Neural progenitor cell (in vitro differentiated cells): ENCODE data around the gene MEFV. TPM values are rescaled to one million over a fixed set of nuclear protein-coding genes. Genes with fewer than 3 reads are reported as not detected.

ENCODE experiments used
- DNase-seq: peaks from one replicate; pipeline ENCODE4 v3.0.0-alpha.2; 2016; ENCODE audit warnings: low spot score
- H2AFZ ChIP-seq: fragments of 200-600 bp; sonication (generic); replicated peaks from 2 replicates; pipeline ENCODE4 v1.6.1; 2016; ENCODE audit warnings: antibody characterized with exemption
- H3F3A ChIP-seq: fragments of 200-600 bp; sonication (generic); 2 replicates; pipeline ENCODE4 v1.6.1; 2016; ENCODE audit warnings: antibody characterized with exemption, low read depth
- H3K27ac ChIP-seq: fragments of 200-600 bp; sonication (generic); 2 replicates; pipeline ENCODE4 v1.5.1; 2016; ENCODE audit warnings: mild to moderate bottlenecking
- H3K27me3 ChIP-seq: fragments of 200-600 bp; sonication (generic); 2 replicates; pipeline ENCODE4 v1.6.1; 2016; ENCODE audit warnings: mild to moderate bottlenecking, moderate library complexity
- H3K36me3 ChIP-seq: fragments of 200-600 bp; sonication (generic); 2 replicates; pipeline ENCODE4 v1.5.1; 2016
- H3K4me1 ChIP-seq: fragments of 200-600 bp; sonication (generic); 2 replicates; pipeline ENCODE4 v1.6.1; 2016; ENCODE audit warnings: mixed run types
- H3K4me2 ChIP-seq: fragments of 200-600 bp; sonication (generic); 2 replicates; pipeline ENCODE4 v1.6.1; 2016
- H3K4me3 ChIP-seq: fragments of 200-600 bp; sonication (generic); 2 replicates; pipeline ENCODE4 v1.5.1; 2016
- H3K79me2 ChIP-seq: fragments of 200-600 bp; sonication (generic); 2 replicates; pipeline ENCODE4 v1.6.1; 2016; ENCODE audit warnings: low read depth
- H3K9ac ChIP-seq: fragments of 200-600 bp; sonication (generic); 2 replicates; pipeline ENCODE4 v1.6.1; 2016
- H3K9me3 ChIP-seq: fragments of 200-600 bp; sonication (generic); 2 replicates; pipeline ENCODE4 v1.5.1; 2016; ENCODE audit warnings: low read depth
- H4K20me1 ChIP-seq: fragments of 200-600 bp; sonication (generic); 2 replicates; pipeline ENCODE4 v1.6.1; 2016; ENCODE audit warnings: low read depth
- H3K27ac Mint-ChIP-seq: 3 replicates; pipeline ENCODE4 v1.8.0; 2021; ENCODE audit warnings: mixed read lengths
- H3K27me3 Mint-ChIP-seq: 2 replicates; pipeline ENCODE4 v1.8.0; 2022; ENCODE audit warnings: low read depth, mild to moderate bottlenecking, inconsistent platforms, moderate library complexity, mixed read lengths; ENCODE audit not compliant: insufficient read depth
- H3K36me3 Mint-ChIP-seq: 3 replicates; pipeline ENCODE4 v1.8.0; 2021; ENCODE audit warnings: mixed read lengths
- H3K4me1 Mint-ChIP-seq: 3 replicates; pipeline ENCODE4 v1.8.0; 2021; ENCODE audit warnings: mixed read lengths
- H3K4me3 Mint-ChIP-seq: 3 replicates; pipeline ENCODE4 v1.8.0; 2021; ENCODE audit warnings: mild to moderate bottlenecking, moderate library complexity, mixed read lengths
- H3K9me3 Mint-ChIP-seq: 3 replicates; pipeline ENCODE4 v1.8.0; 2020; ENCODE audit warnings: mixed read lengths
- EZH2 ChIP-seq: fragments of 200-600 bp; sonication (generic); IDR thresholded peaks from 2 replicates; pipeline ENCODE4 v1.6.1; 2017; ENCODE audit warnings: antibody characterized with exemption, mild to moderate bottlenecking, moderate library complexity
- EZH2phosphoT487 ChIP-seq: fragments of 200-600 bp; sonication (generic); IDR thresholded peaks from 2 replicates; pipeline ENCODE4 v1.6.1; 2017; ENCODE audit warnings: antibody characterized with exemption
- total RNA-seq: library from RNA; depleted of rRNA; stranded (reverse); fragments of >200 nt; gene quantifications from 2 replicates; pipeline ENCODE4 v1.2.3, GENCODE V29; 2015; ENCODE audit warnings: low replicate concordance
- TF ChIP-seq, protein P1 (sequence below): fragments of 200-600 bp; sonication (generic); IDR thresholded peaks from 2 replicates; pipeline ENCODE4 v1.5.1; 2017; ENCODE audit warnings: antibody characterized with exemption, mild to moderate bottlenecking

Gene MEFV
- total RNA-seq, 1 donor from 2014 or later, result not detected

DNA sequence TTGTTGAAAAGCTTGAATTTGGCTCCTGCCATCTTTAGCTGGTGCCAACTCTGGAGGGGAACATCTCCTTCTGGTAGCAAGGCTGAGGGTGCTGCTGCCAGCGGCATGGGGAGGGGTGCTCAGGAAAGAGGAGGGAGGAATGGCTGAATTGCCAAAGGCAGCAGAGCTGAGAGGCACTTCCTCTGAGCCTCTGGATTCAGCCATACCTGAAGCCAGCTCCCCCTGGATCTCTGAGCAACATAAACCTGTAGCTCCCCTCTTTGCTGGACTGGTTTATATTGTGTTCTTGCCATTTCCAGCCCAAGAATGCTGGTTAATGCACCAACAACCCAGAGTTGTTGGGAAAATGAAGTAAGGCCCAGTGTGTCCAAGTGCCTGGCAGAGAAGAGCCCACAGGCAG lies 7.4 kb downstream of the MEFV start:
- Mint-ChIP-seq H3K4me3 (no peak overlapping the region), H3K9me3 (peaks cover 3% of the 10 kb centered on the region), H3K27me3 (peaks cover 19% of the 10 kb centered on the region)

DNA sequence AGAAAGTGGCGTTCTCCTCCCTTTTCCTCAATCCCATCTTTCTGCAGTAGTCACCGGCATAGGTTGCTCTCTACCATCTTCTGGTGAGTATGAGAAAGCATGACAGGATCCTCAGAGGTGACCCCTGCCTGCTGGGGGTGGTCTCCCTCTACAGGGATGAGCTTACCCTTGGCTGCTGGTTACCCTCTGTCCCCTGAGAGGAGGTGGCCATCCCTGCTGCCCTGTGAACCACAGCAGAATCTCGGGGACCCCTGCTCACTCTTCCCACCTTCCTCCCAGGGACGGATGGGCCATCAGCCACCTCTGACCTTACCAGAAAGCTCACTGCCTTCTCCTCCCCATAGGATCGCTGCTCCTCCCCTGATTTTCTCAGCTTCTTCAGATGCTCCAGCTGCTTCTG lies 7.8 kb downstream of the MEFV start:
- Histone ChIP-seq H3K27me3 (no peaks in the 10 kb centered on the region), H3K79me2 (no peaks in the 10 kb centered on the region), H2AFZ (no peak overlapping the region), H3K4me1 (no peaks in the 10 kb centered on the region), H3K4me3 (no peak overlapping the region), H3K27ac (no peak overlapping the region), H3K36me3 (no peaks in the 10 kb centered on the region), H3K9me3 (no peaks in the 10 kb centered on the region), H3F3A (no peaks in the 10 kb centered on the region), H3K4me2 (no peak overlapping the region), H4K20me1 (no peaks in the 10 kb centered on the region), H3K9ac (no peak overlapping the region)
- no peaks in the 10 kb centered on the region for H3K4me1 Mint-ChIP-seq
- no peak overlapping the region for H3K27ac Mint-ChIP-seq
- peaks cover 19% of the 10 kb centered on the region for H3K27me3 Mint-ChIP-seq
- no peak for TF ChIP-seq EZH2phosphoT487
- TF ChIP-seq, protein P1, sequence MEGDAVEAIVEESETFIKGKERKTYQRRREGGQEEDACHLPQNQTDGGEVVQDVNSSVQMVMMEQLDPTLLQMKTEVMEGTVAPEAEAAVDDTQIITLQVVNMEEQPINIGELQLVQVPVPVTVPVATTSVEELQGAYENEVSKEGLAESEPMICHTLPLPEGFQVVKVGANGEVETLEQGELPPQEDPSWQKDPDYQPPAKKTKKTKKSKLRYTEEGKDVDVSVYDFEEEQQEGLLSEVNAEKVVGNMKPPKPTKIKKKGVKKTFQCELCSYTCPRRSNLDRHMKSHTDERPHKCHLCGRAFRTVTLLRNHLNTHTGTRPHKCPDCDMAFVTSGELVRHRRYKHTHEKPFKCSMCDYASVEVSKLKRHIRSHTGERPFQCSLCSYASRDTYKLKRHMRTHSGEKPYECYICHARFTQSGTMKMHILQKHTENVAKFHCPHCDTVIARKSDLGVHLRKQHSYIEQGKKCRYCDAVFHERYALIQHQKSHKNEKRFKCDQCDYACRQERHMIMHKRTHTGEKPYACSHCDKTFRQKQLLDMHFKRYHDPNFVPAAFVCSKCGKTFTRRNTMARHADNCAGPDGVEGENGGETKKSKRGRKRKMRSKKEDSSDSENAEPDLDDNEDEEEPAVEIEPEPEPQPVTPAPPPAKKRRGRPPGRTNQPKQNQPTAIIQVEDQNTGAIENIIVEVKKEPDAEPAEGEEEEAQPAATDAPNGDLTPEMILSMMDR, result no peak
- no peak for TF ChIP-seq EZH2
- H3K36me3 Mint-ChIP-seq, result no peaks in the 10 kb centered on the region
- H3K4me3 Mint-ChIP-seq, result no peak overlapping the region
- DNase-seq, result no peak
- H3K9me3 Mint-ChIP-seq, result peaks cover 3% of the 10 kb centered on the region

More for the DNA sequence above, 7.4 kb downstream of the MEFV start:
- no peaks in the 10 kb centered on the region for H3F3A ChIP-seq
- no peak overlapping the region for H3K4me2 ChIP-seq
- DNase-seq, result no peak
- no peaks in the 10 kb centered on the region for H3K79me2 ChIP-seq
- no peak overlapping the region for H3K27ac ChIP-seq
- no peak overlapping the region for H3K27ac Mint-ChIP-seq
- H3K4me1 ChIP-seq, result no peaks in the 10 kb centered on the region
- H3K4me1 Mint-ChIP-seq, result no peaks in the 10 kb centered on the region
- no peaks in the 10 kb centered on the region for H3K36me3 Mint-ChIP-seq
- no peaks in the 10 kb centered on the region for H3K36me3 ChIP-seq
- no peaks in the 10 kb centered on the region for H3K9me3 ChIP-seq
- no peak overlapping the region for H2AFZ ChIP-seq
- no peak overlapping the region for H3K4me3 ChIP-seq
- TF ChIP-seq, protein P1, result no peak
- TF ChIP-seq EZH2 (no peak), EZH2phosphoT487 (no peak)
- no peaks in the 10 kb centered on the region for H3K27me3 ChIP-seq
- H3K9ac ChIP-seq, result no peak overlapping the region
- no peaks in the 10 kb centered on the region for H4K20me1 ChIP-seq

DNA sequence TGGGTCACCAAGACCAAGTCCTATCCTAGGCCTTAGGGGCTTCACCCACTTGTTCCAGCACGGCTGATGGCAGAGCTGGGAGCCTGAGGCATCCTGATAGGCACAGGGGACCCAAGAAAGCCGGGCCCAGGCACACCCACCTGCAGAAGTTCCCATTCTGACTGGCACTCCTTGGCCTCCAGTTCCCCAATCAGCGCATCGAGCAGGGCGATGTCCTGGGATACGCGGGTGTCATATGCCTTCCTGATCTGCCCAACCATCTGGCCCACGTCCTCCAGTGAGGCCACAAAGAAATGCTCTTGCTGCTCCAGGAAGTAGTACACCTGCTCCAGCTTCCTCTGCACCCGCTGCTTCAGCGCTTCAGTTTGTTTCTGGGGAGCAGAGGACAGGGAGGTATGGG lies 9.6 kb downstream of the MEFV start:
- Mint-ChIP-seq H3K4me3 (no peak overlapping the region), H3K27me3 (peaks cover 25% of the 10 kb centered on the region), H3K36me3 (no peaks in the 10 kb centered on the region), H3K27ac (no peak overlapping the region), H3K4me1 (no peaks in the 10 kb centered on the region), H3K9me3 (peaks cover 3% of the 10 kb centered on the region)
- Histone ChIP-seq H2AFZ (no peak overlapping the region), H3K9ac (no peak overlapping the region), H3K4me3 (no peak overlapping the region), H4K20me1 (no peaks in the 10 kb centered on the region), H3K36me3 (no peaks in the 10 kb centered on the region), H3F3A (no peaks in the 10 kb centered on the region), H3K9me3 (no peaks in the 10 kb centered on the region), H3K79me2 (no peaks in the 10 kb centered on the region), H3K27ac (no peak overlapping the region), H3K4me2 (no peak overlapping the region), H3K4me1 (no peaks in the 10 kb centered on the region), H3K27me3 (no peaks in the 10 kb centered on the region)
- TF ChIP-seq EZH2phosphoT487 (no peak), EZH2 (no peak)
- TF ChIP-seq, protein P1, result no peak
- no peak for DNase-seq

DNA sequence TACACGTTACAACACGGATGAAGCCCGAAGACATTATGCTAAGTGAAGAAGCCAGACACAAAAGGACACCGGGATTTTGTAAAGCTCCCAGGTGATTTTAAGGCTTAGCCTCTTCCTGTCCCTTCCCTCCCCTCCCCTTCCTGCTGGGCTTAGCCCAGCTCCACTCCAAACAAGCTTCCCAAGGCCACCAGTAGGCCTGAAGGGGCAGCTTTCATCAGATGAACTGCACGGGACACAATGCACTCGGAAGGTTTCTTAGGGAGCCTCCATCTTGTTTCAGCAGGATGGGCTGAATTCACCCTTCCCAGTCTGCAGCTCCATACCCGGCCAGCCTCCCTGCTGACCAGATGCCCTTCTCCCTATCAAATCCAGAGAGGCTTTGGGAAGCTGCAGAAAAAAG lies 10.4 kb downstream of the MEFV start:
- Histone ChIP-seq H3K9me3 (no peaks in the 10 kb centered on the region), H2AFZ (no peak overlapping the region), H3K79me2 (no peaks in the 10 kb centered on the region), H3K4me2 (no peak overlapping the region), H3K27me3 (no peaks in the 10 kb centered on the region), H3K27ac (no peak overlapping the region), H3K36me3 (no peaks in the 10 kb centered on the region), H3F3A (no peaks in the 10 kb centered on the region), H3K4me1 (no peaks in the 10 kb centered on the region), H3K4me3 (no peak overlapping the region), H3K9ac (no peak overlapping the region), H4K20me1 (no peaks in the 10 kb centered on the region)
- DNase-seq, result no peak
- TF ChIP-seq EZH2 (no peak), EZH2phosphoT487 (no peak)
- TF ChIP-seq, protein P1, result no peak
- no peaks in the 10 kb centered on the region for H3K4me1 Mint-ChIP-seq
- peaks cover 29% of the 10 kb centered on the region for H3K27me3 Mint-ChIP-seq
- peaks cover 2% of the 10 kb centered on the region for H3K9me3 Mint-ChIP-seq
- no peak overlapping the region for H3K27ac Mint-ChIP-seq
- no peak overlapping the region for H3K4me3 Mint-ChIP-seq
- H3K36me3 Mint-ChIP-seq, result no peaks in the 10 kb centered on the region
